SK-N-SH (cell line): Measurements from ENCODE around the gene ATP6V1B1. TPM values are rescaled to one million over a fixed set of nuclear protein-coding genes. Genes with fewer than 3 reads are reported as not detected.

Experiments
- CTCF ChIA-PET: fragments of 300-600, 350-600 bp; formaldehyde crosslinking; extraction: SDS; loops from one replicate; lab custom pipeline; 2021; lab: Yijun Ruan, JAX
- POLR2A ChIA-PET: fragments of 350-600 bp; sonication (Branson Sonifier 250); formaldehyde crosslinking; extraction: SDS; loops from one replicate; lab custom pipeline; 2020; ENCODE audit warnings: antibody characterized with exemption, inconsistent platforms; lab: Yijun Ruan, JAX
- DNase-seq: peaks from one replicate; pipeline ENCODE4 v3.0.0; 2012
- H2AFZ ChIP-seq: fragments of 200-600 bp; sonication (generic); 2 replicates; pipeline ENCODE4 v1.8.1; 2016; ENCODE audit warnings: antibody characterized with exemption, mild to moderate bottlenecking, low read depth
- H3F3A ChIP-seq: fragments of 200-600 bp; sonication (generic); replicated peaks from 2 replicates; pipeline ENCODE3; 2016; ENCODE audit warnings: antibody characterized with exemption, mild to moderate bottlenecking; ENCODE audit not compliant: insufficient read depth
- H3K27ac ChIP-seq, 2 experiments: fragments of 200-500 bp in 1 of 2; fragments of 200-600 bp in 1 of 2; sonication (Bioruptor generic) in 1 of 2; sonication (generic), shearing (Covaris generic) in 1 of 2; 2 replicates each; pipeline versions ENCODE4 v1.5.1 to v1.6.1; 2014 to 2016; ENCODE audit warnings: low read depth in 2 of 2, inconsistent platforms in 1 of 2, low read length in 1 of 2, mild to moderate bottlenecking in 1 of 2, mixed read lengths in 1 of 2
- H3K27me3 ChIP-seq: fragments of 200-600 bp; sonication (generic), shearing (Covaris generic); 2 replicates; pipeline ENCODE4 v1.6.1; 2016; ENCODE audit warnings: mixed run types; ENCODE audit not compliant: insufficient read depth
- H3K36me3 ChIP-seq, 2 experiments: fragments of 200-500 bp in 1 of 2; fragments of 200-600 bp in 1 of 2; sonication (Bioruptor generic) in 1 of 2; sonication (generic) in 1 of 2; replicated peaks in 1 of 2; 2 replicates each; pipeline versions ENCODE3 to v1.5.1; 2014 to 2016; ENCODE audit warnings: low read length in 1 of 2, mild to moderate bottlenecking in 1 of 2; ENCODE audit not compliant: insufficient read depth in 2 of 2, control insufficient read depth in 1 of 2
- H3K4me1 ChIP-seq, 2 experiments: fragments of 200-500 bp in 1 of 2; fragments of 200-600 bp in 1 of 2; sonication (Bioruptor generic) in 1 of 2; sonication (generic), shearing (Covaris generic) in 1 of 2; 2 replicates each; pipeline versions ENCODE4 v1.5.1 to v1.6.1; 2014 to 2016; ENCODE audit warnings: low read depth in 1 of 2, low read length in 1 of 2, mixed run types in 1 of 2; ENCODE audit not compliant: insufficient read depth in 2 of 2, control insufficient read depth in 1 of 2
- H3K4me2 ChIP-seq: fragments of 200-600 bp; sonication (generic), shearing (Covaris generic); 2 replicates; pipeline ENCODE4 v1.6.1; 2017; ENCODE audit warnings: mixed run types
- H3K4me3 ChIP-seq, 2 experiments: fragments of 200-500 bp in 1 of 2; fragments of 200-600 bp in 1 of 2; sonication (Bioruptor generic) in 1 of 2; sonication (generic), shearing (Covaris generic) in 1 of 2; 2 replicates each; pipeline versions ENCODE4 v1.5.1 to v1.8.1; 2014 to 2016; ENCODE audit warnings: low read depth in 2 of 2, inconsistent platforms in 1 of 2, low read length in 1 of 2, mild to moderate bottlenecking in 1 of 2, mixed read lengths in 1 of 2, moderate library complexity in 1 of 2
- H3K79me2 ChIP-seq: fragments of 200-600 bp; sonication (generic); 2 replicates; pipeline ENCODE4 v1.8.1; 2017; ENCODE audit warnings: mild to moderate bottlenecking; ENCODE audit not compliant: insufficient read depth
- H3K9ac ChIP-seq: fragments of 200-600 bp; sonication (generic); 2 replicates; pipeline ENCODE4 v1.6.1; 2017; ENCODE audit warnings: mixed run types
- H3K9me2 ChIP-seq: fragments of 200-600 bp; sonication (generic); 2 replicates; pipeline ENCODE4 v1.6.1; 2017; ENCODE audit warnings: mixed run types
- H3K9me3 ChIP-seq: fragments of 200-600 bp; sonication (generic); 2 replicates; pipeline ENCODE4 v1.6.1; 2017; ENCODE audit warnings: mixed run types, mild to moderate bottlenecking, moderate library complexity
- H4K20me1 ChIP-seq: fragments of 200-600 bp; sonication (generic); 2 replicates; pipeline ENCODE4 v1.6.1; 2017; ENCODE audit warnings: mild to moderate bottlenecking, mixed run types; ENCODE audit not compliant: insufficient read depth
- CHD2 ChIP-seq: fragments of 150-350 bp; IDR thresholded peaks from 2 replicates; pipeline ENCODE4 v1.6.1; 2018; ENCODE audit warnings: low read length; ENCODE audit not compliant: partially characterized antibody
- CTCF ChIP-seq: fragments of 200-600 bp; sonication (generic); IDR thresholded peaks from 2 replicates; pipeline ENCODE4 v1.6.1; 2017; ENCODE audit warnings: antibody characterized with exemption, mild to moderate bottlenecking, moderate library complexity
- ELF1 ChIP-seq: IDR thresholded peaks from 2 replicates; pipeline ENCODE4 v1.4.0; 2012
- EZH2phosphoT487 ChIP-seq: fragments of 200-600 bp; sonication (generic); IDR thresholded peaks from 2 replicates; pipeline ENCODE4 v1.6.1; 2017; ENCODE audit warnings: low read depth, mixed run types, mild to moderate bottlenecking, antibody characterized with exemption, moderate library complexity, borderline replicate concordance
- FOSL2 ChIP-seq: IDR thresholded peaks from 2 replicates; pipeline ENCODE4 v1.4.0; 2012; ENCODE audit warnings: low read depth, mild to moderate bottlenecking, moderate library complexity, borderline replicate concordance
- MAX ChIP-seq: IDR thresholded peaks from 2 replicates; pipeline ENCODE4 v1.4.0; 2012; ENCODE audit warnings: low read depth
- MXI1 ChIP-seq: IDR thresholded peaks from 2 replicates; pipeline ENCODE4 v1.6.1; 2012; ENCODE audit warnings: mild to moderate bottlenecking, low read depth, low read length, improper control_type of control experiment
- NRF1 ChIP-seq: IDR thresholded peaks from 2 replicates; pipeline ENCODE4 v1.6.1; 2012; ENCODE audit warnings: low read depth, mild to moderate bottlenecking, low read length
- POLR2AphosphoS5 ChIP-seq: IDR thresholded peaks from 2 replicates; pipeline ENCODE4 v1.6.1; 2012; ENCODE audit warnings: low read depth, low read length
- REST ChIP-seq: IDR thresholded peaks from 2 replicates; pipeline ENCODE4 v1.6.1; 2012; ENCODE audit warnings: mild to moderate bottlenecking, low read depth, low read length, moderate library complexity
- RXRA ChIP-seq: IDR thresholded peaks from 2 replicates; pipeline ENCODE4 v1.4.0; 2012; ENCODE audit warnings: low read depth, mild to moderate bottlenecking, borderline replicate concordance
- TAF1 ChIP-seq: IDR thresholded peaks from 2 replicates; pipeline ENCODE4 v1.6.1; 2012; ENCODE audit warnings: low read depth, mild to moderate bottlenecking, low read length, moderate library complexity, borderline replicate concordance
- TCF12 ChIP-seq: IDR thresholded peaks from 2 replicates; pipeline ENCODE4 v1.4.0; 2012
- ZBTB33 ChIP-seq: IDR thresholded peaks from 2 replicates; pipeline ENCODE4 v1.4.0; 2012; ENCODE audit warnings: low read depth, borderline replicate concordance
- WGBS: methylation state at CpG from one replicate; pipeline ENCODE4 v1.1.6; 2017; ENCODE audit warnings: low lambda C conversion rate; 5-methylcytosine and 5-hydroxymethylcytosine counted together
- polyA plus RNA-seq, 3 experiments: library from polyadenylated mRNA; depleted of rRNA; stranded (reverse); fragments of >200 nt; gene quantifications; 2 replicates each; pipeline ENCODE4 v1.2.3, GENCODE V29; 2012
- TF ChIP-seq, protein P1 (sequence below): IDR thresholded peaks from 2 replicates; pipeline ENCODE4; 2012
- TF ChIP-seq, protein P2 (sequence below): IDR thresholded peaks from 2 replicates; pipeline ENCODE4 v1.4.0; 2012; ENCODE audit warnings: low read depth, borderline replicate concordance

Gene ATP6V1B1
- polyA plus RNA-seq, 1 of the 3 experiments (the other 2 are of a cell fraction), result 4.9 TPM

- Histone ChIP-seq H3K36me3 (no peaks in the 10 kb centered on the region), H3K4me3 (no peak overlapping the region), H3K9me2 (no peaks in the 10 kb centered on the region), H3K4me1 (no peaks in the 10 kb centered on the region), H2AFZ (no peak overlapping the region), H3K9ac (no peak overlapping the region), H3K9me3 (no peaks in the 10 kb centered on the region), H3K79me2 (no peaks in the 10 kb centered on the region), H3F3A (no peaks in the 10 kb centered on the region), H4K20me1 (no peaks in the 10 kb centered on the region), H3K27me3 (no peaks in the 10 kb centered on the region), H3K27ac (no peak overlapping the region), H3K4me2 (no peak overlapping the region)
- DNase-seq, result no peak
- POLR2A ChIA-PET, result no interaction called here
- CTCF ChIA-PET, result interaction anchor here (1.2 to 4.4 kb wide), 2 partner anchors 13 to 88 kb away, joined by 3 to 14 read pairs; no protein-coding TSS in a partner anchor
- WGBS, result 96% methylated on average over 4 of the region's 6 CpGs
- TF ChIP-seq, protein P1, sequence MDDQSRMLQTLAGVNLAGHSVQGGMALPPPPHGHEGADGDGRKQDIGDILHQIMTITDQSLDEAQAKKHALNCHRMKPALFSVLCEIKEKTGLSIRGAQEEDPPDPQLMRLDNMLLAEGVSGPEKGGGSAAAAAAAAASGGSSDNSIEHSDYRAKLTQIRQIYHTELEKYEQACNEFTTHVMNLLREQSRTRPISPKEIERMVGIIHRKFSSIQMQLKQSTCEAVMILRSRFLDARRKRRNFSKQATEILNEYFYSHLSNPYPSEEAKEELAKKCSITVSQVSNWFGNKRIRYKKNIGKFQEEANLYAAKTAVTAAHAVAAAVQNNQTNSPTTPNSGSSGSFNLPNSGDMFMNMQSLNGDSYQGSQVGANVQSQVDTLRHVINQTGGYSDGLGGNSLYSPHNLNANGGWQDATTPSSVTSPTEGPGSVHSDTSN, result no peak
- TF ChIP-seq TCF12 (no peak), EZH2phosphoT487 (no peak), ELF1 (no peak), POLR2AphosphoS5 (no peak), NRF1 (no peak), ZBTB33 (no peak), MAX (no peak), CHD2 (no peak), TAF1 (no peak), RXRA (no peak), FOSL2 (no peak), REST (no peak), CTCF (no peak), MXI1 (no peak)
- TF ChIP-seq, protein P2, sequence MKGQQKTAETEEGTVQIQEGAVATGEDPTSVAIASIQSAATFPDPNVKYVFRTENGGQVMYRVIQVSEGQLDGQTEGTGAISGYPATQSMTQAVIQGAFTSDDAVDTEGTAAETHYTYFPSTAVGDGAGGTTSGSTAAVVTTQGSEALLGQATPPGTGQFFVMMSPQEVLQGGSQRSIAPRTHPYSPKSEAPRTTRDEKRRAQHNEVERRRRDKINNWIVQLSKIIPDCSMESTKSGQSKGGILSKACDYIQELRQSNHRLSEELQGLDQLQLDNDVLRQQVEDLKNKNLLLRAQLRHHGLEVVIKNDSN, result no peak
Measured at GRCh38 chr2:70958759-70959158, 23.1 kb downstream of the ATP6V1B1 start.
